ENCODE data around the gene ST6GALNAC1. TPM values are rescaled to one million over a fixed set of nuclear protein-coding genes. Genes with fewer than 3 reads are reported as not detected.

Gene ST6GALNAC1
- total and polyA plus RNA-seq, 10 of the 15 experiments (the other 5 are each of a cell fraction or from before 2014, with no cell fraction given) = 0.08 TPM; not detected in 9

DNA sequence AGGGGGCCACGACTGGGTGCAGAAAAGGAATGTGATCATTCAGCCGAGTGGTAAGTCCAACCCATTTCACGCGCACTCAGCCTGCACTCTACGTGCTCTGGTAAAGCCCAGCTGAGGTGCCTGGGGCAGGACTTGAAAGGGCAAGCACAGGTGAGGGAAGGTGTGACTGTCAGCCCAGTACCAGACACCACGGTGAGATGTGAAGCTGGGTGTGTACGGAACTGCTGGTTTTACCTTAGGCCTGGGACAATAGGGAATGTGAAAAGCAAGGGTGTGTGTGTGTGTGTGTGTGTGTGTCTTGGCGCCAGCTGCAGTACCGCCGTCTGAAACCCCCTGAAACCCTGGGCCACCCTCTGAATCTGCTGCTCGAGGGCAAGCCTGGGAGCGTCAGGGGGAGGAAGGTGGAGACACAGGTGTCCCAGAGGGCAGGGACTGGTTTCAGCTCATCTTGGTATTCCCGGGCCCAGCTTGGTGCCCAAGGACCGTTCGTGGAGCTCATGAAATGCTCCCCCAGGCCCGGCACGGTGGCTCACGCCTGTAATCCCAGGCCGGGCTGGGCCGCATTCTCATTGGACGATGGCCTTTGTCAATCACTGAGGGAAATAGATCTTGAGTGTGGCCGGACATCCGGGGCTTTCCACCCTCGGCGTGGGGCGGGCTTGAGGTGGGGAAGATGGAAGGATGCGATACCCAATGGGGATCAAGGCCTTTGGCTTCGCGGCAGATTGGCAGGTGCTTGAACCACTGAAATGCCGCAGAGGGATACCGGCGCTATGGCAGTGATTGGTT lies 27.8 kb upstream of the ST6GALNAC1 start (continued):
- TF ChIP-seq BCLAF1 (IDR thresholded peaks at IDR 0.05) (no peak), NRF1 (conservative IDR thresholded peaks at IDR 0.05; ENCODE audit: low read depth, low read length) (no peak), SIN3A (IDR thresholded peaks at IDR 0.05; ENCODE audit: low read depth, low read length) (no peak), RFX5 (IDR thresholded peaks at IDR 0.05; ENCODE audit: low read depth, low read length) (0 out of 2 replicates have a peak, but pooled peaks have one; percentile 52), GABPA (IDR thresholded peaks at IDR 0.05; ENCODE audit: low read depth) (peak; percentile 95), RB1 (IDR thresholded peaks at IDR 0.05; ENCODE audit: borderline replicate concordance) (no peak), JUND (IDR thresholded peaks at IDR 0.05; ENCODE audit: low read depth, low read length) (no peak), SREBF2 (IDR thresholded peaks at IDR 0.05; ENCODE audit: low read length) (no peak), RUNX3 (IDR thresholded peaks at IDR 0.05; ENCODE audit: low read length) (no peak), POLR2A (IDR thresholded peaks at IDR 0.05; ENCODE audit: low read depth, low read length) (peak; percentile 79), HCFC1 (IDR thresholded peaks at IDR 0.05; ENCODE audit: low read length) (no peak), YBX1 (IDR thresholded peaks at IDR 0.05) (no peak), TCF12 (IDR thresholded peaks at IDR 0.05; ENCODE audit: low read depth, low read length) (no peak), POU2F2 (IDR thresholded peaks at IDR 0.05; ENCODE audit: borderline replicate concordance, low read depth, low read length) (0 out of 3 replicates have a peak, but pooled peaks have one; percentile 10), NR2C1 (IDR thresholded peaks at IDR 0.05) (no peak), ZNF592 (IDR thresholded peaks at IDR 0.05) (no peak), NFYA (IDR thresholded peaks at IDR 0.05; ENCODE audit: borderline replicate concordance, low read depth, low read length) (peak; percentile 97), EP300 (IDR thresholded peaks at IDR 0.05; ENCODE audit: borderline replicate concordance in 1 of 2, control insufficient read depth in 1 of 2, low read depth in 2 of 2, low read length in 2 of 2) (no peak), NBN (IDR thresholded peaks at IDR 0.05) (no peak), TBL1XR1 (IDR thresholded peaks at IDR 0.05; ENCODE audit: low read depth, low read length) (no peak), TAF1 (IDR thresholded peaks at IDR 0.05; ENCODE audit: borderline replicate concordance, low read depth, low read length) (no peak)
- TF ChIP-seq, protein P1, sequence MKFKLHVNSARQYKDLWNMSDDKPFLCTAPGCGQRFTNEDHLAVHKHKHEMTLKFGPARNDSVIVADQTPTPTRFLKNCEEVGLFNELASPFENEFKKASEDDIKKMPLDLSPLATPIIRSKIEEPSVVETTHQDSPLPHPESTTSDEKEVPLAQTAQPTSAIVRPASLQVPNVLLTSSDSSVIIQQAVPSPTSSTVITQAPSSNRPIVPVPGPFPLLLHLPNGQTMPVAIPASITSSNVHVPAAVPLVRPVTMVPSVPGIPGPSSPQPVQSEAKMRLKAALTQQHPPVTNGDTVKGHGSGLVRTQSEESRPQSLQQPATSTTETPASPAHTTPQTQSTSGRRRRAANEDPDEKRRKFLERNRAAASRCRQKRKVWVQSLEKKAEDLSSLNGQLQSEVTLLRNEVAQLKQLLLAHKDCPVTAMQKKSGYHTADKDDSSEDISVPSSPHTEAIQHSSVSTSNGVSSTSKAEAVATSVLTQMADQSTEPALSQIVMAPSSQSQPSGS (IDR thresholded peaks at IDR 0.05; ENCODE audit: low read length) = no peak
